GM18861 (cell line): ENCODE data around the gene TMEM214.
A peak's percentile ranks its signal among the peaks of the same experiment; 100 is the strongest.

Experiments
- ATAC-seq: cut with Tn5 transposase; IDR thresholded peaks from one replicate; pipeline ENCODE4 v1.9.1; 2021; ENCODE audit not compliant: unreplicated experiment

Gene TMEM214

GRCh38 chr2:27032495-27033252 lies at the start of gene TMEM214:
Gene TMEM214, plus strand, starts transcription at chr2:27032965. Its CDS starts 51 bp downstream, at chr2:27033016.
- ATAC-seq = peak; percentile 93

- no peak for ATAC-seq
Observed at GRCh38 chr2:26983746-26984145, 49.0 kb upstream of the TMEM214 start.

DNA sequence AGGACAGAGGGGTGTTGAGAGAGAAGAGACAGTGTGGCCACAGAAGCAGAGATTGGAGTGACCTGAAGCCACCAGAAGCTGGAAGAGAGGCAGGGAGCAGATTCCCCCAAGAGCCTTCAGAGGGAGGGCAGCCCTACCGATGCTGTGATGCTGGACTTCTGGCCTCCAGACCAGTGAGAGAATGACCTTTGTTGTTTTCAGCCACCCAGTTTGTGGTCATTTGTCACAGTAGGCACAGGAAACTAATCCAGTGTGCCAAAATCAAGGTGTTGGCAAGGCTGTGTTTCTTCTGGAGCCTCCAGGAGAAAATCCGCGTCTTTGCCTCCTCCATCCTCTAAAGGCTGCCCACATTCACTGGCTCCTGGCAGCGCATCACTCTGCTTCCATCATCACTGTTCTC lies 47.0 kb upstream of the TMEM214 start:
- ATAC-seq = no peak

DNA sequence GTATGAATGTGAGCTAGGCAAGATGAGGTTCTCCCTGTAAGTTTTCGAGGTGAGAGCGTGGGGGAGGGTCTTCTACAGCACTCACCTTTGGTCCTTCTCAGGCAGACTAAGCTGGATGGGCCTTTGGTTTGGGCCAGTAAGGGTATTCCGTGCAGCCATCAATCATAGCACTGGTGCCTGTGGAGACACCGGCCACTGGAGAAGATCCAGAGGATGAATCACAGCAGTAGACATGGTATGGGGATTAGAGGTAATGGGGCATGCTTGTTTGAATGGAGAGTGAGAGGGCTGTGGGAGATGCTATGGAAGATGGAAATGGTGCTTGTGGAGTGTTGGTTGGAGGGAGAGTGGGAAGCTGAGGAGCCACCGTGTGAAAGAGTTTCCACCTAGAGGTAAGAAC lies 46.2 kb upstream of the TMEM214 start:
- no peak for ATAC-seq

DNA sequence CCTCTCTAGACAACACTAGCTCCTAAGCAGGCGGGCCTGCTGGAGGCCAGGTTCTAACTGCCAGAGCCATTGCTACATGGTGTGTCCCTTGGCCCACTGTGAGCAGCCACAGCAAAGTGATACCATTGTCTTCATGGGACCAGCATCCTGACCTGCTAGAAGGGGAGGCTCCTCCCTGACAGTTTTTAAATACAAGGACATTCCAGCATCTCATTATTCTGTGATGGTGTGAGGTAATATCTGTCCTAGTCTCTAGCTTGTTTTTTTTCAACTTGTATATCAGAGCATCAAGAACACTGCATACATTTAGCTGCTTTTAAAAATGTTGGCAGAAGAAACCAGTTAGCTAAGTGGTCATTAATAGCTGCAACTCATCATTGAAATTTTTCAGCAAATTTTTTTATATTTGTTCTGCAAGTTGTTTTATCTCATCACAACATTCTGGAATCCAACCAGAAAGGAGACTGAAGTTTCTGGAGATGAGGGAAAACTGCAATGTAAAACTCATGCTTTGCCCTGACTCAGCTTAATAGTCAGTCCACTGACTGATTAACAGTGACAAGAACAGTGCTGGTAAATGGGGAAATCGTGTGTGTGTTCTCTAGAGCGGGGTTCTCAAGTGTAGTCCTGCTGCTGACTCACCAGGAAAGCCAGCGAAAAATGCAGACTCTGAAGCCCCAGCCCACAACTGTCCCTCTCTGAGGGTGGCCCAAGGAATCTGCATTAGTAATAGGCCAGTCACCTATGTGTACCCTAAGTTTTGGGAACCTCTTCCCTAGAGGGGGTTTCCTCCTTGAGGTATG lies 44.5 kb upstream of the TMEM214 start:
- ATAC-seq = no peak

- ATAC-seq = no peak
Observed at GRCh38 chr2:26989156-26989555, 43.6 kb upstream of the TMEM214 start.

GRCh38 chr2:26991717-26992116 lies 41.0 kb upstream of the TMEM214 start:
- ATAC-seq = no peak

DNA sequence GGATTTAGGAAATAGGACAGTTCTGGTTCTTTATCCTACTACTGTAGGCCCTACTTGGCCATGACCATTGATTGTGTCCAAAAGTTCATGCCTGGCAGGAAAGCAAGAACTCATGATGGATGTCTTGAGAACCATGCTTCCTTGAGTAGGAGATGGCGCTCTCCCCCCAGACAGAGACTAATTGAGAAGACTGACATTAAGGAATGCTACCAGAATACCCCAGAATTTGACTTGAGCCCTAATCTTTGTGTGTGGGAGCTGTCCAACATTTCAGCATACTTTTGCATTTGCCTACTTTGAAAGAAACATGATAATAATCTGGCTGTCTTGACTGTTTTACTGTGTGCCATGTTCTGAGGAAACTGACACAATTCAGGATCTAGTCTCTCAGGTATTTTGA lies 39.0 kb upstream of the TMEM214 start:
- no peak for ATAC-seq

GRCh38 chr2:26994983-26995382 lies 37.8 kb upstream of the TMEM214 start:
- no peak for ATAC-seq

- no peak for ATAC-seq
Observed at GRCh38 chr2:26997394-26997793, 35.4 kb upstream of the TMEM214 start.

- no peak for ATAC-seq
Observed at GRCh38 chr2:26998323-26998722, 34.4 kb upstream of the TMEM214 start.

- no peak for ATAC-seq
Observed at GRCh38 chr2:27000228-27000627, 32.5 kb upstream of the TMEM214 start.

- ATAC-seq = no peak
Observed at GRCh38 chr2:27000995-27001394, 31.8 kb upstream of the TMEM214 start.

- ATAC-seq = no peak
Observed at GRCh38 chr2:27001950-27002349, 30.8 kb upstream of the TMEM214 start.

DNA sequence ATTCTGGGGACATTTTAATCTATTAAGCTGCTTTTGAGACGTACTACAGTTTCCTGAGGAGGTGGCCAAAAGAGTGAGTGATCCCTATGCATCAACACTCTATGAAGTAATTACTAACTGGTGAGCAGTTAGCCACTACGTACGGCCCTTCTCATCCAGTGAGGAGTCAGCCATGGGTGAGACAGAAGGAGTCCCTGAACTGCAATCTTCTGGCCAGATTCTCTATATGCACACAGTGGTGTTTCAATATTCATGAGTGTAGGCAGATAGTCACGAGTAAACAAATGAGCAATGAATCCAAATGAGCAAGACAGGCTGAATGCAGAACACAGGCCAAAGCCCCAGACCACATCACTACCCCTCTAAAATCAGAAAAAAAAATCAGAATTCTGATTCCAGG lies 29.8 kb upstream of the TMEM214 start:
- ATAC-seq = no peak

GRCh38 chr2:27003857-27004256 lies 28.9 kb upstream of the TMEM214 start:
- ATAC-seq = no peak

DNA sequence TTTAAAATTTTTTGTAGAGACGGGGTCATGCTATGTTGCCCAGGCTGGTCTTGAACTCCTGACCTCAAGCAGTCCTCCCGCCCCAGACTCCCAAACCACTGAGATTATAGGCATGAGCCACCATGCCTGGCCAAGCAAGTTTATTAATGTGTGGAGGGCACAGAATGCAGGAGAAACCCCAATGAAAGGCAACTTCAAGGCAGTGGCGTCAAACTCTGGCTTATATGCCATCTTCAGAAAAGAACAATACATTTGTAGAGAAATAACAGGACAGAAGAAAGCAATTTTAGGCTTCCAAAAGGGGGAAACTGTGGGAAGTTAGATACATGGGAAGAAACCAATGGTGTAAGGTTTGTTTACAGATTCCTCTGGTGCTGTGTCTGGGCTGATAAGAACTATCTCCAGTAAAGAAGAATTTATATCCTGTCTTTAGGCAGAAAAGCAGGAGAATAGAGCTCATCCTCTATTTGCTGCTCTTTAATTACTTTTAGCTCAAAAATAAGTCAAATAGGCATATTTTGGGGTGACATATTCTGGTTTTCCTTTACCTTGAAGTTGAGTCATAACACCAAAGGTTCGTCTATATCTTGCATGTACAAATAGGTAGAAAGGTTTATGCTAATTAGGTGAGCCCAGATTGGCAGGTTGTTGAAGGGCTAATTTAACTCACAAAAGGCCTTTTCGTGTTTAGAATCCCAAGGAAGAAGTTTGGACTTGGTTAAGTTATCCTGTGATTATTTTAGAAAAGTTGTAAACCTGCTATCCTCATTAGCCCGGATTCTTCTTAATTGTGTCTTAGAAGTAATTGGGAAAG lies 26.0 kb upstream of the TMEM214 start:
- ATAC-seq = no peak

DNA sequence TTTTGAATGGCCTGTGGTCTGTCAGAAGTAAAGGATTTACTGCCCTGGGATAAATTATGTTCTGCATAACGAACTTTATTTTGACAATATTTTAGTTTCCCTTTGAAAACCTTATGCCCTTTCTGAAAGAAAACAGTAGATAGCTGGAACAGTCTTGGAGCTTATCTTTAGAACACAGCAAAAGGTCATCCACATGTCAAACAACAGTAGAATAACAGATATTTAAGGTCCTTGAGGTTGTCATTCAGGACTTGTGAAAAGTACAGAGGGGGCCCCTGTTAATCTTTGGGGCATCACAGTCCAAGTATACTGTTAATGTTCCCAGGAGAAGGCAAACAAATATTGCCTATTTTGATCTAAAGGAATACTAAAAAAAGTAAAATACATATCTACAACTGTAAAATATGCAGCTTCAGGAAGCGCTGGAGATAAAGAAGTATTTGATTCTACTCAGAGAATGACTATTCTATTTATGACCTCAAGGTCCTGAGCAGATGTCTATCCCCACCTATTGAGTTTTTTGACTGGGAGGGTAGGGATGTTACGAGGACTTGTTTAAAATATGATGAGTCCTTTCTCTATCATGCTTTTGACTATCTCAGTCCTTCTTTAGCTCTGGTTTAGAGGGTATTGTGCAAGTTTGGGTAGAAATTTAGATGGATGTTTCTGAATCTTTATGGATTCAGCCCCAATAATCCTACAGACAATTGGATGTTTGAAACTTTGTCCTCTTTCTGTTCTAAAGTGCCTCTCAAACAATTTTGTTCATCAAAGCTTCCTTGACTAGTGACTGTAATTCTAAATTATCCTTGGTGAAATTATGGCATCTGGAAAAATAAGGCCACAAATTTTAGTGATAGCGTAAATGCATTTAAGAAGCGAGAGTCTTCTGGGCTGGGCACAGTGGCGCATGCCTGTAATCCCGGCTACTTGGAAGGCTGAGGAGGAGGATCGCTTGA lies 25.1 kb upstream of the TMEM214 start:
- ATAC-seq = no peak

GRCh38 chr2:27008678-27009077 lies 24.1 kb upstream of the TMEM214 start:
- ATAC-seq = no peak

DNA sequence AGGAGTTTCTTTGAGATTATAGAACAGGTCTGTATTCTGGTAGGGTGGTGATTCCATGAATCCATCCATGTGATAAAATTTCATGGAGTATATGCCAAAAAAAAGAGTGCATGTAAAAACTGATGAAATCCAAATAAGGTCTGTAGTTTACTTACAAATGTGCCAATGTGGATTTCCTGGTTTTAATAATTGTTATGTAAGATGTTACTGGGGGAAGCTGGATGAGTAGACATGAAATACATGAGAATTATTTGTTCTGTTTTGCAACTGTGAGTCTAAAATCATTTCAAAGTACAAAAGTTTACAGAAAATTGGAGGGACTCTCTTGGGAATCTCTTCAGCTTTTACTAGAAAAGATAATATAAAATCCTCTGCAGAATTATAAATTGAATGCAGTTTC lies 23.7 kb upstream of the TMEM214 start:
- ATAC-seq = no peak
